ENCODE data around the gene PHF12.

PHF12 gene

GRCh38 chr17:28992625-28993600, 41.6 kb upstream of the PHF12 start:
- no peak for DNase-seq (ENCODE audit: low read depth)
- no peak for TF ChIP-seq CTCF (IDR thresholded peaks at IDR 0.05; ENCODE audit: insufficient read depth, low read depth, low read length, missing control alignments)

GRCh38 chr17:28992185-28992584, 40.9 kb upstream of the PHF12 start:
- no peak for DNase-seq (ENCODE audit: low read depth)
- no peak overlapping the region for H3K4me3 ChIP-seq (ENCODE audit: low read depth, low read length)
- TF ChIP-seq CTCF (IDR thresholded peaks at IDR 0.05; ENCODE audit: insufficient read depth, low read depth, low read length, missing control alignments) = no peak

More at GRCh38 chr17:28992625-28993600, 41.6 kb upstream of the PHF12 start:
- H3K4me3 ChIP-seq (ENCODE audit: low read depth, low read length) = no peak overlapping the region

GRCh38 chr17:28991779-28992178, 40.5 kb upstream of the PHF12 start:
- no peak for TF ChIP-seq CTCF (IDR thresholded peaks at IDR 0.05; ENCODE audit: insufficient read depth, low read depth, low read length, missing control alignments)
- H3K4me3 ChIP-seq (ENCODE audit: low read depth, low read length) = no peak overlapping the region
- DNase-seq (ENCODE audit: low read depth) = no peak

GRCh38 chr17:28989028-28989427, 37.7 kb upstream of the PHF12 start:
- DNase-seq (ENCODE audit: low read depth) = no peak
- no peak overlapping the region for H3K4me3 ChIP-seq (ENCODE audit: low read depth, low read length)
- TF ChIP-seq CTCF (IDR thresholded peaks at IDR 0.05; ENCODE audit: insufficient read depth, low read depth, low read length, missing control alignments) = no peak

GRCh38 chr17:28988475-28988874, 37.2 kb upstream of the PHF12 start:
- no peak for DNase-seq (ENCODE audit: low read depth)
- no peak for TF ChIP-seq CTCF (IDR thresholded peaks at IDR 0.05; ENCODE audit: insufficient read depth, low read depth, low read length, missing control alignments)
- H3K4me3 ChIP-seq (ENCODE audit: low read depth, low read length) = no peak overlapping the region

- H3K4me3 ChIP-seq (ENCODE audit: low read depth, low read length) = no peak overlapping the region
- TF ChIP-seq CTCF (IDR thresholded peaks at IDR 0.05; ENCODE audit: insufficient read depth, low read depth, low read length, missing control alignments) = no peak
- DNase-seq (ENCODE audit: low read depth) = no peak
These were observed 35.7 kb upstream of the PHF12 start for GRCh38 chr17:28986714-28987655.

All from GM12865 (cell line).